K562 (cell line): ENCODE results near the gene EMILIN1. TPM values are rescaled to one million over a fixed set of nuclear protein-coding genes. Genes with fewer than 3 reads are reported as not detected.

Source experiments
- ATAC-seq: fragments of 200-7000 bp; cut with Tn5 transposase; 3 replicates; pipeline ENCODE4 v1.9.1; 2020; ENCODE audit warnings: moderate library complexity
- BruUV-seq: library from RNA; stranded (reverse); fragments of 400-500 nt; replicated peaks from 2 replicates; lab custom pipeline; 2021; lab: Mats Ljungman, UMichigan
- CTCF ChIA-PET: fragments of 300-600 bp; formaldehyde crosslinking; extraction: SDS; loops from one replicate; lab custom pipeline; 2021; ENCODE audit warnings: low intra/inter-chr PET ratio; lab: Yijun Ruan, JAX
- POLR2A ChIA-PET: fragments of 300-600, 350-650 bp; sonication (Branson Sonifier 250); formaldehyde crosslinking; extraction: SDS; loops from one replicate; lab custom pipeline; 2021; ENCODE audit warnings: antibody characterized with exemption, inconsistent platforms; lab: Yijun Ruan, JAX
- DNase-seq, 4 experiments: peaks; one replicate each; pipeline versions ENCODE4 v3.0.0 to v3.0.0-alpha.2; 2011 to 2018; ENCODE audit warnings: low spot score in 3 of 4, mixed read lengths in 3 of 4; ENCODE audit errors: extremely low read depth in 1 of 4
- FAIRE-seq: peaks from 2 replicates; lab custom pipeline; 2011; peaks lifted over from hg19 to GRCh38; lab: Jason Lieb, UNC
- H2AFZ ChIP-seq: 2 replicates; pipeline ENCODE4 v1.6.0; 2011; ENCODE audit warnings: low read depth, low read length, control low read depth, inconsistent platforms
- H3K27ac ChIP-seq: fragments of 200-600 bp; 3 replicates; pipeline ENCODE4 v1.8.0; 2011; ENCODE audit warnings: low read depth, mild to moderate bottlenecking, control low read depth, inconsistent platforms, low read length, moderate library complexity, mixed read lengths; ENCODE audit errors: extremely low read depth
- H3K27me3 ChIP-seq, 2 experiments: fragments of 300-600 bp in 1 of 2; 2 replicates in 1 of 2; 3 replicates in 1 of 2; pipeline versions ENCODE4 v1.6.0 to v1.8.0; 2011; ENCODE audit warnings: inconsistent platforms in 2 of 2, low read length in 2 of 2, mild to moderate bottlenecking in 1 of 2, mixed read lengths in 1 of 2, moderate library complexity in 1 of 2; ENCODE audit not compliant: control insufficient read depth in 2 of 2, insufficient read depth in 2 of 2
- H3K36me3 ChIP-seq: fragments of 300-600 bp; 3 replicates; pipeline ENCODE4 v1.8.0; 2011; ENCODE audit warnings: mild to moderate bottlenecking, low read length, inconsistent platforms; ENCODE audit not compliant: control insufficient read depth, insufficient read depth
- H3K4me1 ChIP-seq, 2 experiments: fragments of 200-600 bp in 1 of 2; replicated peaks in 1 of 2; 2 replicates in 1 of 2; 3 replicates in 1 of 2; pipeline versions ENCODE4 v1.5.1 to v1.8.0; 2011; ENCODE audit warnings: inconsistent platforms in 2 of 2, low read length in 2 of 2, mild to moderate bottlenecking in 1 of 2, mixed read lengths in 1 of 2, moderate library complexity in 1 of 2; ENCODE audit not compliant: control insufficient read depth in 2 of 2, insufficient read depth in 2 of 2
- H3K4me2 ChIP-seq: 2 replicates; pipeline ENCODE4 v1.6.1; 2011; ENCODE audit warnings: low read length, control low read depth, inconsistent platforms, mixed read lengths; ENCODE audit not compliant: insufficient read depth
- H3K4me3 ChIP-seq: fragments of 200-600 bp; sonication (generic), shearing (Covaris generic); 2 replicates; pipeline ENCODE4 v1.5.1; 2016; ENCODE audit warnings: control low read depth, inconsistent platforms
- H3K79me2 ChIP-seq: fragments of 200-600 bp; 3 replicates; pipeline ENCODE4 v1.8.0; 2011; ENCODE audit warnings: low read length, inconsistent platforms; ENCODE audit not compliant: control insufficient read depth, insufficient read depth
- H3K9ac ChIP-seq, 2 experiments: 2 replicates each; pipeline versions ENCODE4 v1.6.0 to v1.6.1; 2011; ENCODE audit warnings: low read depth in 2 of 2, low read length in 2 of 2, control low read depth in 1 of 2, inconsistent platforms in 1 of 2, mild to moderate bottlenecking in 1 of 2, mixed read lengths in 1 of 2; ENCODE audit not compliant: insufficient read depth in 1 of 2
- H3K9me1 ChIP-seq: one replicate; pipeline ENCODE4 v1.6.0; 2011; ENCODE audit warnings: inconsistent platforms, mild to moderate bottlenecking, low read length, moderate library complexity; ENCODE audit not compliant: control insufficient read depth, insufficient read depth
- H3K9me3 ChIP-seq: replicated peaks from 2 replicates; pipeline ENCODE4 v1.5.1; 2011; ENCODE audit warnings: low read depth, low read length, inconsistent platforms; ENCODE audit not compliant: control insufficient read depth, insufficient read depth
- H4K20me1 ChIP-seq: replicated peaks from 2 replicates; pipeline ENCODE4 v1.6.1; 2011; ENCODE audit warnings: low read length, inconsistent platforms, mixed read lengths; ENCODE audit not compliant: control insufficient read depth, insufficient read depth
- RAD21 ChIP-seq, 2 experiments: fragments of 250-450 bp in 1 of 2; fragments of 450-650 bp in 1 of 2; sonication (Bioruptor Pico) in 1 of 2; formaldehyde crosslinking in 1 of 2; IDR thresholded peaks in 1 of 2; conservative IDR thresholded peaks in 1 of 2; 2 replicates each; pipeline versions ENCODE4 v1.4.0 to v1.8.0; 2020 to 2022; ENCODE audit warnings: mild to moderate bottlenecking in 2 of 2, moderate library complexity in 1 of 2
- SPI1 ChIP-seq: IDR thresholded peaks from 2 replicates; pipeline ENCODE4 v1.6.1; 2011; ENCODE audit warnings: low read depth, low read length, control low read depth, borderline replicate concordance
- ZBTB2 ChIP-seq: fragments of 450-650 bp; IDR thresholded peaks from 2 replicates; pipeline ENCODE4 v1.6.1; 2016; ENCODE audit warnings: antibody characterized with exemption
- ZNF277 ChIP-seq: fragments of 250-450 bp; sonication (Bioruptor Pico); IDR thresholded peaks from 2 replicates; pipeline ENCODE4 v1.8.0; 2022; ENCODE audit warnings: inconsistent platforms, mild to moderate bottlenecking, moderate library complexity, borderline replicate concordance
- WGBS: fragments of 100-300 bp; shearing (Covaris generic); methylation state at CpG from one replicate; pipeline ENCODE4 v1.1.6; 2016; ENCODE audit warnings: low coverage, mixed read lengths; ENCODE audit not compliant: insufficient coverage; ENCODE audit errors: missing lambda C conversion rate; 5-methylcytosine and 5-hydroxymethylcytosine counted together
- in situ Hi-C: fragments of 300-500 bp; cut with MboI; formaldehyde crosslinking; loops from 4 replicates; pipeline ENCODE4 v1.15.0; 2018; ENCODE audit warnings: inconsistent platforms, mixed read lengths
- intact Hi-C: fragments of 100-400 bp; cut with micrococcal nuclease; formaldehyde crosslinking; loops from 2 replicates; pipeline ENCODE4 v1.14.2; 2022
- polyA plus RNA-seq, 8 experiments: library from polyadenylated mRNA; depleted of rRNA in 4 of 8; stranded (reverse) in 5 of 8; unstranded in 3 of 8; fragments of >200 nt; fragmentation: Nextera tagmentation in 2 of 8; fragmentation: Illumina TruSeq in 1 of 8; extraction: Ambion mirVana in 2 of 8; extraction: Trizol in 1 of 8; gene quantifications; 2 replicates each; pipeline versions ENCODE4 v1.2.1 to v1.2.3, GENCODE V29; 2011 to 2014; ENCODE audit warnings: inconsistent platforms in 1 of 8, missing spikeins in 1 of 8
- total RNA-seq, 7 experiments: library from RNA; depleted of rRNA in 6 of 7; stranded (reverse); fragments of >200 nt in 6 of 7; fragmentation: Illumina TruSeq in 2 of 7; extraction: Trizol in 2 of 7; gene quantifications; 2 replicates each; pipeline versions ENCODE4 v1.2.1 to v1.2.3, GENCODE V29; 2011 to 2021; ENCODE audit warnings: low replicate concordance in 1 of 7
- TF ChIP-seq, protein P1 (sequence below): sonication (generic); formaldehyde crosslinking; IDR thresholded peaks from 2 replicates; pipeline ENCODE4 v1.8.0; 2022; ENCODE audit warnings: mild to moderate bottlenecking, missing genetic modification reagents

Gene EMILIN1
- total and polyA plus RNA-seq, 9 of the 15 experiments (the other 6 are each of a cell fraction or from before 2014, with no cell fraction given) = 0.04 to 2.7 (median 0.54) TPM; not detected in 2

- no peaks in the 10 kb centered on the region; the same call in 1 of the 2 replicates for H3K9me3 ChIP-seq
Observed at GRCh38 chr2:27135478-27135955, 57.1 kb downstream of the EMILIN1 start.

More at GRCh38 chr2:27135478-27135955, 57.1 kb downstream of the EMILIN1 start:
- Histone ChIP-seq H3K27ac (no peak overlapping the region), H2AFZ (peak overlapping the region; percentile 96), H4K20me1 (no peaks in the 10 kb centered on the region; the same call in 1 of the 2 replicates), H3K9me1 (peaks cover 5% of the 10 kb centered on the region), H3K36me3 (peaks cover 30% of the 10 kb centered on the region; the same call in 2 of the 3 replicates), H3K9ac (no peak overlapping the region), H3K27me3 (no peaks in the 10 kb centered on the region), H3K4me1 (peaks cover 15 to 32% of the 10 kb centered on the region in 2 experiments; a peak in 4 of 5 replicates), H3K4me2 (no peak overlapping the region), H3K4me3 (no peak overlapping the region), H3K79me2 (peaks cover 21% of the 10 kb centered on the region)
- 83% methylated on average over 12 of the region's 12 CpGs for WGBS
- no TSS peak for BruUV-seq
- intact Hi-C loops (no loop called here), in situ Hi-C loops (no loop called here)
- ATAC-seq (no peak), DNase-seq (no peak), FAIRE-seq (no peak)
- ChIA-PET POLR2A (interaction anchor here (0.6 kb wide), 1 partner anchor 48 kb away, joined by 3 read pairs; no protein-coding TSS in a partner anchor), CTCF (no interaction called here)
- TF ChIP-seq SPI1 (peak; percentile 25; the same call in 1 of the 2 replicates), RAD21 (CRISPR knock-in tag; conservative IDR thresholded peaks at IDR 0.05 in 1 of 2, IDR thresholded peaks at IDR 0.05 in 1 of 2) (no peak), ZBTB2 (no peak), ZNF277 (no peak)
- TF ChIP-seq, protein P1, sequence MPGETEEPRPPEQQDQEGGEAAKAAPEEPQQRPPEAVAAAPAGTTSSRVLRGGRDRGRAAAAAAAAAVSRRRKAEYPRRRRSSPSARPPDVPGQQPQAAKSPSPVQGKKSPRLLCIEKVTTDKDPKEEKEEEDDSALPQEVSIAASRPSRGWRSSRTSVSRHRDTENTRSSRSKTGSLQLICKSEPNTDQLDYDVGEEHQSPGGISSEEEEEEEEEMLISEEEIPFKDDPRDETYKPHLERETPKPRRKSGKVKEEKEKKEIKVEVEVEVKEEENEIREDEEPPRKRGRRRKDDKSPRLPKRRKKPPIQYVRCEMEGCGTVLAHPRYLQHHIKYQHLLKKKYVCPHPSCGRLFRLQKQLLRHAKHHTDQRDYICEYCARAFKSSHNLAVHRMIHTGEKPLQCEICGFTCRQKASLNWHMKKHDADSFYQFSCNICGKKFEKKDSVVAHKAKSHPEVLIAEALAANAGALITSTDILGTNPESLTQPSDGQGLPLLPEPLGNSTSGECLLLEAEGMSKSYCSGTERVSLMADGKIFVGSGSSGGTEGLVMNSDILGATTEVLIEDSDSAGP (CRISPR knock-in tag) = no peak

Other genes starting within 250 kb of the EMILIN1 start
Only the 7 nearest of the 19 such genes appear.
- 18.9 and 23.7 TPM in 2 replicates for gene TMEM214, start 45.6 kb upstream of the EMILIN1 start, total RNA-seq (2014; rRNA removed)
- gene TMEM214, start 45.6 kb upstream of the EMILIN1 start, total RNA-seq (2014; rRNA removed; fragmentation: Illumina TruSeq; extraction: Trizol) = 31.0 and 34.3 TPM in 2 replicates
- gene TMEM214, start 45.6 kb upstream of the EMILIN1 start, total RNA-seq (2015; rRNA removed; fragmentation: Illumina TruSeq; extraction: Trizol) = 44.0 and 44.1 TPM in 2 replicates
- 78.5 and 79.6 TPM in 2 replicates for gene TMEM214, start 45.6 kb upstream of the EMILIN1 start, total RNA-seq (2021)
- 52.9 and 143 TPM in 2 replicates for gene TMEM214, start 45.6 kb upstream of the EMILIN1 start, polyA plus RNA-seq (2011; rRNA removed)
- gene TMEM214, start 45.6 kb upstream of the EMILIN1 start, polyA plus RNA-seq (2014; fragmentation: Illumina TruSeq; extraction: Trizol) = 76.9 and 81.4 TPM in 2 replicates
- gene TMEM214, start 45.6 kb upstream of the EMILIN1 start, polyA plus RNA-seq (2014; fragmentation: Nextera tagmentation; extraction: Ambion mirVana) = 10 to 100 TPM; 11.4 to 14.8 TPM
- 55.0 and 58.0 TPM in 2 replicates for gene TMEM214, start 45.6 kb upstream of the EMILIN1 start, polyA plus RNA-seq (2014; rRNA removed)
- 26.2 and 30.3 TPM in 2 replicates for gene AGBL5, start 26.9 kb upstream of the EMILIN1 start, total RNA-seq (2014; rRNA removed)
- 25.8 and 26.4 TPM in 2 replicates for gene AGBL5, start 26.9 kb upstream of the EMILIN1 start, total RNA-seq (2014; rRNA removed; fragmentation: Illumina TruSeq; extraction: Trizol)
- 28.7 and 29.1 TPM in 2 replicates for gene AGBL5, start 26.9 kb upstream of the EMILIN1 start, total RNA-seq (2015; rRNA removed; fragmentation: Illumina TruSeq; extraction: Trizol)
- gene AGBL5, start 26.9 kb upstream of the EMILIN1 start, total RNA-seq (2021) = 37.6 and 40.3 TPM in 2 replicates
- 48.3 and 52.7 TPM in 2 replicates for gene AGBL5, start 26.9 kb upstream of the EMILIN1 start, polyA plus RNA-seq (2011; rRNA removed)
- gene AGBL5, start 26.9 kb upstream of the EMILIN1 start, polyA plus RNA-seq (2014; fragmentation: Illumina TruSeq; extraction: Trizol) = 49.5 and 52.3 TPM in 2 replicates
- gene AGBL5, start 26.9 kb upstream of the EMILIN1 start, polyA plus RNA-seq (2014; fragmentation: Nextera tagmentation; extraction: Ambion mirVana) = 1 to 10 TPM; 3.3 to 6.3 TPM
- gene AGBL5, start 26.9 kb upstream of the EMILIN1 start, polyA plus RNA-seq (2014; rRNA removed) = 24.9 and 33.8 TPM in 2 replicates
- gene OST4, start 7.0 kb upstream of the EMILIN1 start, total RNA-seq (2014; rRNA removed) = 186 and 199 TPM in 2 replicates
- gene OST4, start 7.0 kb upstream of the EMILIN1 start, total RNA-seq (2014; rRNA removed; fragmentation: Illumina TruSeq; extraction: Trizol) = 263 and 292 TPM in 2 replicates
- gene OST4, start 7.0 kb upstream of the EMILIN1 start, total RNA-seq (2015; rRNA removed; fragmentation: Illumina TruSeq; extraction: Trizol) = 335 and 366 TPM in 2 replicates
- gene OST4, start 7.0 kb upstream of the EMILIN1 start, total RNA-seq (2021) = 239 and 266 TPM in 2 replicates
- 328 and 435 TPM in 2 replicates for gene OST4, start 7.0 kb upstream of the EMILIN1 start, polyA plus RNA-seq (2011; rRNA removed)
- gene OST4, start 7.0 kb upstream of the EMILIN1 start, polyA plus RNA-seq (2014; fragmentation: Illumina TruSeq; extraction: Trizol) = 503 and 545 TPM in 2 replicates
- gene OST4, start 7.0 kb upstream of the EMILIN1 start, polyA plus RNA-seq (2014; fragmentation: Nextera tagmentation; extraction: Ambion mirVana) = 1,000 to 10,000 TPM; 1,144 to 1,155 TPM
- 355 and 369 TPM in 2 replicates for gene OST4, start 7.0 kb upstream of the EMILIN1 start, polyA plus RNA-seq (2014; rRNA removed)
- 5.8 and 9.8 TPM in 2 replicates for gene KHK, start 8.2 kb downstream of the EMILIN1 start, total RNA-seq (2014; rRNA removed)
- gene KHK, start 8.2 kb downstream of the EMILIN1 start, total RNA-seq (2014; rRNA removed; fragmentation: Illumina TruSeq; extraction: Trizol) = 2.4 and 3.6 TPM in 2 replicates
- 8.8 and 9.2 TPM in 2 replicates for gene KHK, start 8.2 kb downstream of the EMILIN1 start, total RNA-seq (2015; rRNA removed; fragmentation: Illumina TruSeq; extraction: Trizol)
- gene KHK, start 8.2 kb downstream of the EMILIN1 start, total RNA-seq (2021) = 10.7 and 13.2 TPM in 2 replicates
- 3.4 and 3.7 TPM in 2 replicates for gene KHK, start 8.2 kb downstream of the EMILIN1 start, polyA plus RNA-seq (2011; rRNA removed)
- 6.2 TPM in 2 replicates for gene KHK, start 8.2 kb downstream of the EMILIN1 start, polyA plus RNA-seq (2014; fragmentation: Illumina TruSeq; extraction: Trizol)
- 1 to 10 TPM; 1.5 to 2.7 TPM for gene KHK, start 8.2 kb downstream of the EMILIN1 start, polyA plus RNA-seq (2014; fragmentation: Nextera tagmentation; extraction: Ambion mirVana)
- 4.8 and 5.2 TPM in 2 replicates for gene KHK, start 8.2 kb downstream of the EMILIN1 start, polyA plus RNA-seq (2014; rRNA removed)
- gene CGREF1, start 40.5 kb downstream of the EMILIN1 start, total RNA-seq (2014; rRNA removed) = 0.50 and 0.53 TPM in 2 replicates
- 0.29 and 0.33 TPM in 2 replicates for gene CGREF1, start 40.5 kb downstream of the EMILIN1 start, total RNA-seq (2014; rRNA removed; fragmentation: Illumina TruSeq; extraction: Trizol)
- 0.22 and 0.41 TPM in 2 replicates for gene CGREF1, start 40.5 kb downstream of the EMILIN1 start, total RNA-seq (2015; rRNA removed; fragmentation: Illumina TruSeq; extraction: Trizol)
- gene CGREF1, start 40.5 kb downstream of the EMILIN1 start, total RNA-seq (2021) = 0.44 and 0.72 TPM in 2 replicates
- gene CGREF1, start 40.5 kb downstream of the EMILIN1 start, polyA plus RNA-seq (2011; rRNA removed) = 0.24 and 0.49 TPM in 2 replicates
- 0.37 and 0.42 TPM in 2 replicates for gene CGREF1, start 40.5 kb downstream of the EMILIN1 start, polyA plus RNA-seq (2014; fragmentation: Illumina TruSeq; extraction: Trizol)
- gene CGREF1, start 40.5 kb downstream of the EMILIN1 start, polyA plus RNA-seq (2014; fragmentation: Nextera tagmentation; extraction: Ambion mirVana) = under 1 TPM; 0.07 to 0.10 TPM
- 0.41 and 0.88 TPM in 2 replicates for gene CGREF1, start 40.5 kb downstream of the EMILIN1 start, polyA plus RNA-seq (2014; rRNA removed)
- gene ABHD1, start 45.2 kb downstream of the EMILIN1 start, total RNA-seq (2014; rRNA removed) = 0.20 TPM in 1 of 2 replicates, not detected in the other
- not detected in 2 replicates for gene ABHD1, start 45.2 kb downstream of the EMILIN1 start, total RNA-seq (2014; rRNA removed; fragmentation: Illumina TruSeq; extraction: Trizol)
- gene ABHD1, start 45.2 kb downstream of the EMILIN1 start, total RNA-seq (2015; rRNA removed; fragmentation: Illumina TruSeq; extraction: Trizol) = not detected in 2 replicates
- gene ABHD1, start 45.2 kb downstream of the EMILIN1 start, total RNA-seq (2021) = 0.18 TPM in 1 of 2 replicates, not detected in the other
- 0.10 and 0.57 TPM in 2 replicates for gene ABHD1, start 45.2 kb downstream of the EMILIN1 start, polyA plus RNA-seq (2011; rRNA removed)
- gene ABHD1, start 45.2 kb downstream of the EMILIN1 start, polyA plus RNA-seq (2014; fragmentation: Illumina TruSeq; extraction: Trizol) = 0.10 and 0.28 TPM in 2 replicates
- gene ABHD1, start 45.2 kb downstream of the EMILIN1 start, polyA plus RNA-seq (2014; fragmentation: Nextera tagmentation; extraction: Ambion mirVana) = under 1 TPM in 1 of 2 experiments, not detected in 1; 0.11 TPM
- 0.16 TPM in 1 of 2 replicates, not detected in the other for gene ABHD1, start 45.2 kb downstream of the EMILIN1 start, polyA plus RNA-seq (2014; rRNA removed)
- gene PREB, start 56.0 kb downstream of the EMILIN1 start, total RNA-seq (2014; rRNA removed) = 67.2 and 83.1 TPM in 2 replicates
- 32.5 and 44.3 TPM in 2 replicates for gene PREB, start 56.0 kb downstream of the EMILIN1 start, total RNA-seq (2014; rRNA removed; fragmentation: Illumina TruSeq; extraction: Trizol)
- gene PREB, start 56.0 kb downstream of the EMILIN1 start, total RNA-seq (2015; rRNA removed; fragmentation: Illumina TruSeq; extraction: Trizol) = 60.9 and 62.3 TPM in 2 replicates
- 74.8 and 79.1 TPM in 2 replicates for gene PREB, start 56.0 kb downstream of the EMILIN1 start, total RNA-seq (2021)
- gene PREB, start 56.0 kb downstream of the EMILIN1 start, polyA plus RNA-seq (2011; rRNA removed) = 77.9 and 87.2 TPM in 2 replicates
- 78.8 and 84.2 TPM in 2 replicates for gene PREB, start 56.0 kb downstream of the EMILIN1 start, polyA plus RNA-seq (2014; fragmentation: Illumina TruSeq; extraction: Trizol)
- gene PREB, start 56.0 kb downstream of the EMILIN1 start, polyA plus RNA-seq (2014; fragmentation: Nextera tagmentation; extraction: Ambion mirVana) = 10 to 100 TPM; 35.1 to 35.4 TPM
- gene PREB, start 56.0 kb downstream of the EMILIN1 start, polyA plus RNA-seq (2014; rRNA removed) = 74.8 and 78.8 TPM in 2 replicates